Retinal pigment epithelial cell (primary cell): ENCODE data around the gene LGR6.

ENCODE experiments used
- DNase-seq: peaks from one replicate; pipeline ENCODE4 v3.0.0-alpha.2; 2010; ENCODE audit warnings: low read depth
- H3K4me3 ChIP-seq: 2 replicates; pipeline ENCODE4 v1.5.1; 2011; ENCODE audit warnings: mild to moderate bottlenecking, low read length, control low read depth, moderate library complexity
- TF ChIP-seq, protein P1 (sequence below): conservative IDR thresholded peaks from 2 replicates; pipeline ENCODE4 v1.5.1; 2011; ENCODE audit warnings: low read depth, low read length, control low read depth, inconsistent platforms

Gene LGR6

DNA sequence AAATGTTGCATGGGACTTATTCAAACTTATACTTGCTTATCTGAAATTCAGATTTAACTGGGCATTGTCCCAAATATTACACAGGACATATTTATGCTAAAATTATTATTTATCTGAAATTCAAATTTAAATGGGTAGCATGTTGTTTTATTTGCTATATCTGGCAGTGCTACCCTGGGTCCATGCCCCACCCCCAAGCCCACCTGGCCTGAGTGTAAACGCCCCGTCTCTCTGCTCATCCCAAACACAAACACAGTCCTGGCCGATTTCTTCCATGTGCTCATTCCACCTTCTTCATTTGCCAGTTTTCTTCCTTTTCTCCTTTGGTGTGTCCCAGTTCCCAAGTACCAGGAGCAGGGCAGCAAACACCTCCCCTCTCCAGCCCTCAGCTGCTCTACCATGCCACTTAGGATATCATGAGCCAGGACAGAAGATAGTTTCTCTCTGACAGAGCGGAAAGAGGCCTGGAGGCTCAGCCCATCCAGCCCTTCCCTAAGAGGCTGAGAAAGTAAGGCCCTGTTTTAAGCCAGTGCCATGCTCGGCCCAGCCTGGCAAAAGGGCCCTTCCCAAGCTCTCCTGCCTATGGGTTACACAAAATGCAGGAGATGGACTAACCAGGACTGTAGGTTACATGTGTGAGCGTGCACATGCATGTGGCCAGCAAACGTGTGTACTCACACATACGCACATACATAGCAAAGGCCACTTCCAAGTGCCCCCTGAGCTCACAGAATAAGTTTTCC lies 78.7 kb downstream of the LGR6 start:
- DNase-seq, result no peak
- TF ChIP-seq, protein P1, sequence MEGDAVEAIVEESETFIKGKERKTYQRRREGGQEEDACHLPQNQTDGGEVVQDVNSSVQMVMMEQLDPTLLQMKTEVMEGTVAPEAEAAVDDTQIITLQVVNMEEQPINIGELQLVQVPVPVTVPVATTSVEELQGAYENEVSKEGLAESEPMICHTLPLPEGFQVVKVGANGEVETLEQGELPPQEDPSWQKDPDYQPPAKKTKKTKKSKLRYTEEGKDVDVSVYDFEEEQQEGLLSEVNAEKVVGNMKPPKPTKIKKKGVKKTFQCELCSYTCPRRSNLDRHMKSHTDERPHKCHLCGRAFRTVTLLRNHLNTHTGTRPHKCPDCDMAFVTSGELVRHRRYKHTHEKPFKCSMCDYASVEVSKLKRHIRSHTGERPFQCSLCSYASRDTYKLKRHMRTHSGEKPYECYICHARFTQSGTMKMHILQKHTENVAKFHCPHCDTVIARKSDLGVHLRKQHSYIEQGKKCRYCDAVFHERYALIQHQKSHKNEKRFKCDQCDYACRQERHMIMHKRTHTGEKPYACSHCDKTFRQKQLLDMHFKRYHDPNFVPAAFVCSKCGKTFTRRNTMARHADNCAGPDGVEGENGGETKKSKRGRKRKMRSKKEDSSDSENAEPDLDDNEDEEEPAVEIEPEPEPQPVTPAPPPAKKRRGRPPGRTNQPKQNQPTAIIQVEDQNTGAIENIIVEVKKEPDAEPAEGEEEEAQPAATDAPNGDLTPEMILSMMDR, result no peak
- no peak overlapping the region for H3K4me3 ChIP-seq

DNA sequence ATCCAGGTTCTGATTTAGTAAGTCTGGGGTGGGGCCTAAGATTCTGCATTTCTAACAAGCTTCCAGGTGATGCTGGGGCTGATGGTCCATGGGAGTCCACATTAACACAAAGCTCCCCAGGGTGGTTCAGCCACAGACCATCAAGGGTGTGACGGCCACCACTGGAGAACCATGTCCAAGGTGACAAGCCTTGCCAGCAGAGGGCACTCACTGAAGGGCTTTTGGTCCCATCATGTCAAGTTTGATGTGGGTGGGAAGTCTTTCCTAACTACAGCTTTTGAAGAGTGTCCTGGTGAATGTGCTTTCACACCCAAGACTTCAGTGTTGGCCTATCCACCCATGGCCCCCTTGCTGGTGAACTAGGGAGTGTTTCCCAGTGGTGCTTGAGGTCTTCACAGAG lies 81.0 kb downstream of the LGR6 start:
- H3K4me3 ChIP-seq, result no peak overlapping the region
- TF ChIP-seq, protein P1, result peak; percentile 61
- no peak for DNase-seq

DNA sequence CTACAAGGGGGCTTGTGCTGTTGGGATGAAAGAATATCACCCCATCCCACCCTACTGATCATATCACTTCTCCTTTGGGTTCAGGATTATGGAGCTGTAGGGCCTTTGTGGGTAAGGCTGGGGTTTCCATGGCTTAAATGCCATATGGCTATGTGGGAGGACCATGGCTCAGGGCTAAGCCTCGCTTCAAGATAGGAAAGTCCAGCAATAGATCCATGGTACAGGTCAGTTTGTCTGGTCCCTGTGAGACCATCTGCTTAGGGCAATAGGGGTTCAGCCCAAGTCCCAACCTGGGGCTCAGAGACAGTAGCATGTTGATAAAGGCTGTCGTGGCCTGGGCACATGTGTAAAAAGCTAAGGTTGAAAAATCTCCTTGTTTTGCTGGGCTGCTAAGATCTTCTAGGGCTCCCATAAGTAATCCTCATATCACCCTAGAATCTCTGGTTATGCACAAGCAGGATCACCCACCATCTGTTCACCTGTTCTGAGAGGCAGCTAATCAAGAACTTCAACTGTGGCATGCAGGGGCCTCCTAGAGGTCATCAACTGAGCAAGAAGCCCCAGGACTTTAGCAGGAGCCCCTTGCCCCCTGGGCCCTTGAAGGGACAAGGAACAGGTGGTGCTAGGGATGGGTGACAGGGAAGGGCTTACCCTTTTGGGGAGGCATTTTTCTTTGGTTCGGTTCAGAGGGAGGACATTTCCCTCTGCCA lies 81.6 kb downstream of the LGR6 start:
- TF ChIP-seq, protein P1, result no peak
- no peak for DNase-seq
- no peak overlapping the region for H3K4me3 ChIP-seq

DNA sequence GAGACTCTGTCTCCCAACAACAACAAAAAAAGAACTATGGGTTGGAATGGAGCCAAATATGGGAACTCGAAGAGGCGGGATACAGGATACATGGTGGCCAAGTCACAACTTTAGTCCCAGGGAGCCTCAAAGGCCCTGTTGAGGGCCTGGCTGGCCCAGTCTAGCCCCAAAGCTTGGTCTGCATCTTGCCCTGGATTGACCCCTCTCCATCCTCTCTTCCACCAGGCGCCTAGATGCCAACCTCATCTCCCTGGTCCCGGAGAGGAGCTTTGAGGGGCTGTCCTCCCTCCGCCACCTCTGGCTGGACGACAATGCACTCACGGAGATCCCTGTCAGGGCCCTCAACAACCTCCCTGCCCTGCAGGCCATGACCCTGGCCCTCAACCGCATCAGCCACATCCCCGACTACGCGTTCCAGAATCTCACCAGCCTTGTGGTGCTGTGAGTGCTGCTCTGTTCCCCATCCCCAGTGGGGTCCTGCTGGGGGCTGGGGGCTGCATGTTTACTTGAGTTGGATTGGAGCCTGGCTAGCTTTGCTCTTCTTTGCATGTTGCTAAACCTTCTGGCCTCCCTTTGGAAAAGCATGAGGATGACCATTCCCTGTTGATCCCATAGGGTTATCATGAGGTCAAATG lies 82.6 kb downstream of the LGR6 start:
- TF ChIP-seq, protein P1, result no peak

DNA sequence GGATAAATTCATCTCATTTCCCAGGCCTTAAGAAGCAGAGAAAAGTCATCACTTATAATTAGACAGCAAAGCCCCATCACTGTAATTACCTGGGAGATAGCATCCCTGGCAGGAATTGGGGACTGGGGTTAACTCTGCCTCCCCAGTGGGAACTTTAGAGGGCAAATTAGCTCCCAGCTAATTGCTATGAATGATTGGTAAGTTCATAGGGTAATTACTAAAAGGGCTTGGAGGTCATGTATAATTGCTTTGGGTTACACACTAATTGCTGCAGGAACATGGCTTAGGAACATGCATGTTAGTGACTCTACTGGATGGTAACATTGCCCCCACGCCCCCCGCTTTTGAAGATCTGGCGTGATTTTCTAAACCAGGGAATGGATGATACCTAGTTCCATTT lies 83.3 kb downstream of the LGR6 start:
- TF ChIP-seq, protein P1, result no peak
- DNase-seq, result no peak
- no peak overlapping the region for H3K4me3 ChIP-seq

More for the DNA sequence above, 82.6 kb downstream of the LGR6 start:
- DNase-seq, result no peak
- no peak overlapping the region for H3K4me3 ChIP-seq

DNA sequence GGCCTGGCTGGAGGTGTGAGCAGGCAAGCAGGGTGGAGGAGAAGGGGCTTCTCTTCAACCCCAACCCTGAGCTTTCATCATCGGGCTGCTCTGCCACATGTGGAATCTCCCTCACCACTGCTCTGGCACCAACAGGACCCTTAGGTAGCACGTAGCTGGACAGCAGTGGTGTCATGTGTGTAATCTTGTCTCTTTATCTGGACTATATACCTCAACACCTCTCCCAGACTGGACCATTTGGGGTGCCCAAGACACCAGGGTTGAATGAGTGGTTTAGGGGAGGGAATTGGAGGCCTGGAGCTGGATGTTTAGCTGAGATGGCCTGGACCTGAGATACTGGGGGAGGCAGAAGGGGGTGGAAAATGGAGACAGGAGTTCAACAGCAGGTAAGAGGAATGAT lies 85.2 kb downstream of the LGR6 start:
- no peak for DNase-seq
- no peak overlapping the region for H3K4me3 ChIP-seq
- TF ChIP-seq, protein P1, result no peak
